Activated CD4-positive, alpha-beta T cell treated with anti-CD3 and anti-CD28 coated beads, Interleukin-2, amount 10 ng/mL, durations not matched to agents 24 days and 14 days (primary cell): ENCODE data around the gene DBNL. TPM values are rescaled to one million over a fixed set of nuclear protein-coding genes. Genes with fewer than 3 reads are reported as not detected.
A peak's percentile ranks its signal among the peaks of the same experiment; 100 is the strongest.

Experiments
- DNase-seq: peaks from one replicate; pipeline ENCODE4 v3.0.0; 2022
- H3K27ac Mint-ChIP-seq: one replicate; pipeline ENCODE4 v1.8.0; 2022; ENCODE audit warnings: mild to moderate bottlenecking, mixed read lengths
- H3K27me3 Mint-ChIP-seq: one replicate; pipeline ENCODE4 v1.8.0; 2022; ENCODE audit warnings: mixed read lengths
- H3K36me3 Mint-ChIP-seq: one replicate; pipeline ENCODE4 v1.8.0; 2022; ENCODE audit warnings: low read depth, mild to moderate bottlenecking, mixed read lengths
- H3K4me1 Mint-ChIP-seq: one replicate; pipeline ENCODE4 v1.8.0; 2021; ENCODE audit warnings: mixed read lengths
- H3K4me3 Mint-ChIP-seq: one replicate; pipeline ENCODE4 v1.8.0; 2022; ENCODE audit warnings: mild to moderate bottlenecking, moderate library complexity, mixed read lengths
- H3K9me3 Mint-ChIP-seq: one replicate; pipeline ENCODE4 v1.8.0; 2021; ENCODE audit warnings: mixed read lengths
- intact Hi-C: fragments of 100-400 bp; cut with micrococcal nuclease; formaldehyde crosslinking; loops from one replicate; pipeline ENCODE4 v1.15.1; 2023
- total RNA-seq: library from RNA; stranded (reverse); gene quantifications from 2 replicates; pipeline ENCODE4 v1.2.3, GENCODE V29; 2022

Gene DBNL
- total RNA-seq, 1 donor from 2014 or later: 127 TPM

- intact Hi-C loops: no loop called here
- H3K27me3 Mint-ChIP-seq: peaks cover 8% of the 10 kb centered on the region
- H3K4me1 Mint-ChIP-seq: peaks cover 15% of the 10 kb centered on the region
- no peak overlapping the region for H3K27ac Mint-ChIP-seq
- DNase-seq: no peak
- no peaks in the 10 kb centered on the region for H3K9me3 Mint-ChIP-seq
- H3K4me3 Mint-ChIP-seq: no peak overlapping the region
- H3K36me3 Mint-ChIP-seq: no peaks in the 10 kb centered on the region
Observed at GRCh38 chr7:44098092-44099068, 53.9 kb downstream of the DBNL start.

GRCh38 chr7:44099669-44100068, 55.2 kb downstream of the DBNL start:
- no peak overlapping the region for H3K27ac Mint-ChIP-seq
- no peaks in the 10 kb centered on the region for H3K36me3 Mint-ChIP-seq
- peaks cover 14% of the 10 kb centered on the region for H3K4me1 Mint-ChIP-seq
- H3K9me3 Mint-ChIP-seq: no peaks in the 10 kb centered on the region
- intact Hi-C loops: no loop called here
- H3K27me3 Mint-ChIP-seq: peaks cover 11% of the 10 kb centered on the region
- no peak for DNase-seq
- H3K4me3 Mint-ChIP-seq: no peak overlapping the region

- H3K27me3 Mint-ChIP-seq: peaks cover 15% of the 10 kb centered on the region
- H3K4me1 Mint-ChIP-seq: peaks cover 18% of the 10 kb centered on the region
- H3K9me3 Mint-ChIP-seq: no peaks in the 10 kb centered on the region
- no peak for DNase-seq
- no peak overlapping the region for H3K27ac Mint-ChIP-seq
- no peaks in the 10 kb centered on the region for H3K36me3 Mint-ChIP-seq
- intact Hi-C loops: no loop called here
- no peak overlapping the region for H3K4me3 Mint-ChIP-seq
Observed at GRCh38 chr7:44100458-44101302, 56.2 kb downstream of the DBNL start.

GRCh38 chr7:44101303-44101965, 56.9 kb downstream of the DBNL start:
- Mint-ChIP-seq H3K9me3 (no peaks in the 10 kb centered on the region), H3K27me3 (peaks cover 17% of the 10 kb centered on the region), H3K4me1 (peaks cover 21% of the 10 kb centered on the region), H3K4me3 (no peak overlapping the region), H3K27ac (no peak overlapping the region), H3K36me3 (no peaks in the 10 kb centered on the region)
- DNase-seq: no peak
- intact Hi-C loops: no loop called here

GRCh38 chr7:44101966-44102845, 57.7 kb downstream of the DBNL start:
- Mint-ChIP-seq H3K4me3 (peak overlapping the region; percentile 24), H3K27me3 (peaks cover 17% of the 10 kb centered on the region), H3K4me1 (peaks cover 14% of the 10 kb centered on the region), H3K27ac (no peak overlapping the region), H3K36me3 (no peaks in the 10 kb centered on the region), H3K9me3 (no peaks in the 10 kb centered on the region)
- no peak for DNase-seq
- intact Hi-C loops: no loop called here

GRCh38 chr7:44102846-44103565, 58.5 kb downstream of the DBNL start:
- Mint-ChIP-seq H3K4me3 (peak overlapping the region; percentile 57), H3K9me3 (no peaks in the 10 kb centered on the region), H3K27ac (peak overlapping the region; percentile 4), H3K4me1 (peaks cover 7% of the 10 kb centered on the region), H3K36me3 (no peaks in the 10 kb centered on the region), H3K27me3 (peaks cover 17% of the 10 kb centered on the region)
- intact Hi-C loops: no loop called here
- no peak for DNase-seq

- H3K9me3 Mint-ChIP-seq: no peaks in the 10 kb centered on the region
- no peak for DNase-seq
- intact Hi-C loops: no loop called here
- peak overlapping the region; percentile 57 for H3K4me3 Mint-ChIP-seq
- H3K36me3 Mint-ChIP-seq: no peaks in the 10 kb centered on the region
- H3K27me3 Mint-ChIP-seq: peaks cover 17% of the 10 kb centered on the region
- peaks cover 7% of the 10 kb centered on the region for H3K4me1 Mint-ChIP-seq
- H3K27ac Mint-ChIP-seq: peak overlapping the region; percentile 4
Observed at GRCh38 chr7:44103566-44103922, 59.0 kb downstream of the DBNL start.

- DNase-seq: peak; percentile 77
- Mint-ChIP-seq H3K4me3 (peak within 1 kb of the TSS; percentile 76), H3K27me3 (peaks cover 17% of the 10 kb centered on the region), H3K4me1 (peaks cover 7% of the 10 kb centered on the region), H3K9me3 (no peaks in the 10 kb centered on the region), H3K27ac (peak within 1 kb of the TSS; percentile 35), H3K36me3 (no peaks in the 10 kb centered on the region)
- intact Hi-C loops: loop anchor here (1.0 kb wide), 1 partner anchor 22 kb away; the partner anchor contains the start of gene POLM
Observed at GRCh38 chr7:44103923-44104859, 59.7 kb downstream of the DBNL start, which contains the start of gene AEBP1. TSS of gene AEBP1 (plus strand) at chr7:44104345. CDS start at chr7:44104666, 321 bp downstream.

- Mint-ChIP-seq H3K4me3 (peak overlapping the region; percentile 76), H3K27me3 (peaks cover 17% of the 10 kb centered on the region), H3K9me3 (no peaks in the 10 kb centered on the region), H3K36me3 (no peaks in the 10 kb centered on the region), H3K27ac (peak overlapping the region; percentile 35), H3K4me1 (peaks cover 7% of the 10 kb centered on the region)
- DNase-seq: no peak
- intact Hi-C loops: loop anchor here (1.0 kb wide), 1 partner anchor 23 kb away; the partner anchor contains the start of gene POLM
Observed at GRCh38 chr7:44104860-44105771, 60.6 kb downstream of the DBNL start.

GRCh38 chr7:44105832-44106231, 61.3 kb downstream of the DBNL start:
- H3K4me3 Mint-ChIP-seq: peak overlapping the region; percentile 76
- peaks cover 7% of the 10 kb centered on the region for H3K4me1 Mint-ChIP-seq
- intact Hi-C loops: no loop called here
- H3K9me3 Mint-ChIP-seq: no peaks in the 10 kb centered on the region
- no peak for DNase-seq
- no peak overlapping the region for H3K27ac Mint-ChIP-seq
- no peaks in the 10 kb centered on the region for H3K36me3 Mint-ChIP-seq
- peaks cover 17% of the 10 kb centered on the region for H3K27me3 Mint-ChIP-seq
